WTC11 (cell line): ENCODE results near the gene TMPRSS12. TPM values are rescaled to one million over a fixed set of nuclear protein-coding genes. Genes with fewer than 3 reads are reported as not detected.
"Not testable (repeated sequence)": the region's sequence is repeated elsewhere in the genome, so short reads cannot be mapped to it uniquely, and the experiment has no call there.

Experiments used
- ATAC-seq: fragments of 200-7000 bp; cut with Tn5 transposase; 2 replicates; pipeline ENCODE4 v1.10.0; 2021; ENCODE audit warnings: mild to moderate bottlenecking, moderate library complexity
- CTCF ChIA-PET: fragments of 300-600 bp; sonication (Branson Sonifier 250); formaldehyde crosslinking; loops from one replicate; lab custom pipeline; 2021; ENCODE audit warnings: antibody characterized with exemption; lab: Charles Lee
- POLR2A ChIA-PET: fragments of 350-600 bp; sonication (Branson Sonifier 250); formaldehyde crosslinking; loops from one replicate; lab custom pipeline; 2021; ENCODE audit warnings: antibody characterized with exemption; lab: Charles Lee
- DNase-seq: peaks from one replicate; pipeline ENCODE4 v3.0.0; 2021; ENCODE audit warnings: low spot score
- H3K27ac Mint-ChIP-seq: 2 replicates; pipeline ENCODE4 v1.8.0; 2021; ENCODE audit warnings: mixed read lengths
- H3K27me3 Mint-ChIP-seq: 2 replicates; pipeline ENCODE4 v1.8.0; 2021; ENCODE audit warnings: low read depth, mild to moderate bottlenecking, moderate library complexity, mixed read lengths
- H3K36me3 Mint-ChIP-seq: 2 replicates; pipeline ENCODE4 v1.8.0; 2021; ENCODE audit warnings: mixed read lengths
- H3K4me1 Mint-ChIP-seq: 2 replicates; pipeline ENCODE4 v1.8.0; 2022; ENCODE audit warnings: mixed read lengths
- H3K4me3 Mint-ChIP-seq: 2 replicates; pipeline ENCODE4 v1.8.0; 2021; ENCODE audit warnings: mild to moderate bottlenecking, moderate library complexity, mixed read lengths
- H3K9me3 Mint-ChIP-seq: 2 replicates; pipeline ENCODE4 v1.8.0; 2021; ENCODE audit warnings: mixed read lengths
- CBFB ChIP-seq: sonication (generic); formaldehyde crosslinking; IDR thresholded peaks from 2 replicates; pipeline ENCODE4 v1.8.1; 2022; ENCODE audit warnings: mild to moderate bottlenecking, low read depth, missing genetic modification reagents
- CREB1 ChIP-seq: sonication (generic); formaldehyde crosslinking; IDR thresholded peaks from 2 replicates; pipeline ENCODE4 v1.8.0; 2023; ENCODE audit warnings: mild to moderate bottlenecking, missing genetic modification reagents
- ELF4 ChIP-seq: sonication (generic); formaldehyde crosslinking; IDR thresholded peaks from 2 replicates; pipeline ENCODE4 v1.8.1; 2022; ENCODE audit warnings: low read depth, mild to moderate bottlenecking, moderate library complexity, missing genetic modification reagents
- GTF2I ChIP-seq: fragments of 250-450 bp; sonication (Bioruptor Pico); conservative IDR thresholded peaks from 2 replicates; pipeline ENCODE4 v1.4.0; 2021; ENCODE audit warnings: mild to moderate bottlenecking
- HMGA2 ChIP-seq: fragments of 250-450 bp; sonication (Bioruptor Pico); IDR thresholded peaks from 2 replicates; pipeline ENCODE4 v1.4.0; 2021; ENCODE audit warnings: mild to moderate bottlenecking, moderate library complexity
- JAZF1 ChIP-seq: fragments of 250-450 bp; sonication (Bioruptor Pico); IDR thresholded peaks from 2 replicates; pipeline ENCODE4 v1.9.0; 2021; ENCODE audit warnings: moderate library complexity, mild to moderate bottlenecking, inconsistent platforms
- MXD4 ChIP-seq: fragments of 250-450 bp; sonication (Bioruptor Pico); IDR thresholded peaks from 2 replicates; pipeline ENCODE4 v1.8.0; 2021; ENCODE audit warnings: mild to moderate bottlenecking, moderate library complexity, borderline replicate concordance
- NFATC4 ChIP-seq: fragments of 250-450 bp; sonication (Bioruptor Pico); IDR thresholded peaks from 2 replicates; pipeline ENCODE4 v1.9.0; 2021; ENCODE audit warnings: mild to moderate bottlenecking
- NR3C1 ChIP-seq: sonication (generic); formaldehyde crosslinking; conservative IDR thresholded peaks from 2 replicates; pipeline ENCODE4 v1.8.1; 2023; ENCODE audit warnings: low read depth, mild to moderate bottlenecking, missing genetic modification reagents
- RORB ChIP-seq: fragments of 250-450 bp; sonication (Bioruptor Pico); IDR thresholded peaks from 2 replicates; pipeline ENCODE4 v1.9.0; 2021; ENCODE audit warnings: mild to moderate bottlenecking
- TP53 ChIP-seq: sonication (generic); formaldehyde crosslinking; IDR thresholded peaks from 2 replicates; pipeline ENCODE4 v1.8.1; 2023; ENCODE audit warnings: mild to moderate bottlenecking, missing genetic modification reagents
- ZBTB21 ChIP-seq: sonication (generic); formaldehyde crosslinking; IDR thresholded peaks from 2 replicates; pipeline ENCODE4 v1.8.1; 2023; ENCODE audit warnings: mild to moderate bottlenecking, missing genetic modification reagents, borderline replicate concordance
- ZNF396 ChIP-seq: fragments of 250-450 bp; sonication (Bioruptor Pico); IDR thresholded peaks from 2 replicates; pipeline ENCODE4 v1.8.0; 2021; ENCODE audit warnings: mild to moderate bottlenecking, moderate library complexity, borderline replicate concordance
- ZNF416 ChIP-seq: fragments of 250-450 bp; sonication (Bioruptor Pico); IDR thresholded peaks from 2 replicates; pipeline ENCODE4 v1.9.0; 2021; ENCODE audit warnings: mild to moderate bottlenecking, inconsistent platforms
- ZNF423 ChIP-seq: fragments of 250-450 bp; sonication (Bioruptor Pico); IDR thresholded peaks from 2 replicates; pipeline ENCODE4 v2.1.2; 2022; ENCODE audit warnings: mild to moderate bottlenecking, moderate library complexity
- total RNA-seq: library from RNA; stranded (reverse); gene quantifications from 3 replicates; pipeline ENCODE4 v1.2.3, GENCODE V29; 2021
- TF ChIP-seq, protein P1 (sequence below): sonication (generic); formaldehyde crosslinking; IDR thresholded peaks from 2 replicates; pipeline ENCODE4 v1.8.0; 2023; ENCODE audit warnings: missing genetic modification reagents, mild to moderate bottlenecking, borderline replicate concordance
- TF ChIP-seq, protein P2 (sequence below): sonication (generic); formaldehyde crosslinking; IDR thresholded peaks from 2 replicates; pipeline ENCODE4 v1.8.0; 2022; ENCODE audit warnings: mild to moderate bottlenecking, missing genetic modification reagents
- TF ChIP-seq, protein P3 (sequence below): fragments of 250-450 bp; sonication (Bioruptor Pico); IDR thresholded peaks from 2 replicates; pipeline ENCODE4 v2.1.2; 2022; ENCODE audit warnings: mild to moderate bottlenecking, moderate library complexity
- TF ChIP-seq, protein P4 (sequence below): sonication (generic); formaldehyde crosslinking; conservative IDR thresholded peaks from 2 replicates; pipeline ENCODE4 v1.8.1; 2022; ENCODE audit warnings: mild to moderate bottlenecking, missing genetic modification reagents

TMPRSS12 gene
- total RNA-seq, 1 experiment from 2014 or later, result not detected

DNA sequence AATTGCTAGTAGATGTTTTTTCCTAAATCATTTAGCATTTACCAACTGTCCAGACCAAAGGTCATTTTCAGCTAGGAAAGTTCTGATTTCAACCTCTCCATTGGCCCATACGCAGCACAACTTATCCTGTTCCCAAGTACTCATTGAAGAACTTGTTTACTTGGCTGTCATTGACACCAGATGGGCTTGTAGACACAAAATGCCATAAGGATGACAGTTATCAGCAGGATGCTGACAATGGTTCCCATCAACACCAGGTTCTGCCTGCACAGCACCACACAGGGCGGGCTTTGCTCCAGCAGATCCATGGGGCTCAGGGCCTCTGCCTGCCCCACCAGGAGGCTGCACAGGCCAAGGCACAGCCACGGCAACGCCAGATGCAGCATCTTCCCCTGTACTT, 36.5 kb upstream of the TMPRSS12 start (continued):
- TF ChIP-seq, protein P1, sequence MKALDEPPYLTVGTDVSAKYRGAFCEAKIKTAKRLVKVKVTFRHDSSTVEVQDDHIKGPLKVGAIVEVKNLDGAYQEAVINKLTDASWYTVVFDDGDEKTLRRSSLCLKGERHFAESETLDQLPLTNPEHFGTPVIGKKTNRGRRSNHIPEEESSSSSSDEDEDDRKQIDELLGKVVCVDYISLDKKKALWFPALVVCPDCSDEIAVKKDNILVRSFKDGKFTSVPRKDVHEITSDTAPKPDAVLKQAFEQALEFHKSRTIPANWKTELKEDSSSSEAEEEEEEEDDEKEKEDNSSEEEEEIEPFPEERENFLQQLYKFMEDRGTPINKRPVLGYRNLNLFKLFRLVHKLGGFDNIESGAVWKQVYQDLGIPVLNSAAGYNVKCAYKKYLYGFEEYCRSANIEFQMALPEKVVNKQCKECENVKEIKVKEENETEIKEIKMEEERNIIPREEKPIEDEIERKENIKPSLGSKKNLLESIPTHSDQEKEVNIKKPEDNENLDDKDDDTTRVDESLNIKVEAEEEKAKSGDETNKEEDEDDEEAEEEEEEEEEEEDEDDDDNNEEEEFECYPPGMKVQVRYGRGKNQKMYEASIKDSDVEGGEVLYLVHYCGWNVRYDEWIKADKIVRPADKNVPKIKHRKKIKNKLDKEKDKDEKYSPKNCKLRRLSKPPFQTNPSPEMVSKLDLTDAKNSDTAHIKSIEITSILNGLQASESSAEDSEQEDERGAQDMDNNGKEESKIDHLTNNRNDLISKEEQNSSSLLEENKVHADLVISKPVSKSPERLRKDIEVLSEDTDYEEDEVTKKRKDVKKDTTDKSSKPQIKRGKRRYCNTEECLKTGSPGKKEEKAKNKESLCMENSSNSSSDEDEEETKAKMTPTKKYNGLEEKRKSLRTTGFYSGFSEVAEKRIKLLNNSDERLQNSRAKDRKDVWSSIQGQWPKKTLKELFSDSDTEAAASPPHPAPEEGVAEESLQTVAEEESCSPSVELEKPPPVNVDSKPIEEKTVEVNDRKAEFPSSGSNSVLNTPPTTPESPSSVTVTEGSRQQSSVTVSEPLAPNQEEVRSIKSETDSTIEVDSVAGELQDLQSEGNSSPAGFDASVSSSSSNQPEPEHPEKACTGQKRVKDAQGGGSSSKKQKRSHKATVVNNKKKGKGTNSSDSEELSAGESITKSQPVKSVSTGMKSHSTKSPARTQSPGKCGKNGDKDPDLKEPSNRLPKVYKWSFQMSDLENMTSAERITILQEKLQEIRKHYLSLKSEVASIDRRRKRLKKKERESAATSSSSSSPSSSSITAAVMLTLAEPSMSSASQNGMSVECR (CRISPR knock-in tag), result no peak

DNA sequence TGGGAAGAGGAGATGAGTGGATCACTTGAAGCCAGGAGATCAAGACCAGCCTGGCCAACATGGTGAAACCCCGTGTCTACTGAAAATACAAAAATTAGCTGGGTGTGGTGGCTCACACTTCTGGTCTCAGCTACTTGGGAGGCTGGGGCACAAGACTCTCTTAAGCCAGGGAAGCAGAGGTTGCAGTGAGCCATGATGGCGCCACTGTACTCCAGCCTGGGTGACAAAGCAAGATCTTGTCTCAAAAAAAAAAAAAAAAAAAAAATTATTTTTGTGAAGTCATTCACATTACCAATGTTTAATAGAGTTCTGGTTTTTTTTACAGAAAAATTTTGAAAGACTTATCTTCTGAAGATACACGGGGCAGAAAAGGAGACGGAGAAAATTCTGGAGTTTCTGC, 33.6 kb upstream of the TMPRSS12 start:
- H3K27me3 Mint-ChIP-seq, H3K4me1 Mint-ChIP-seq, H3K9me3 Mint-ChIP-seq, ATAC-seq, H3K27ac Mint-ChIP-seq, DNase-seq, H3K4me3 Mint-ChIP-seq: not testable (repeated sequence)
- peaks cover 29% of the 10 kb centered on the region for H3K36me3 Mint-ChIP-seq
- POLR2A ChIA-PET, result interaction anchor here (0.7 kb wide), 1 partner anchor 520 kb away, joined by 3 read pairs; no protein-coding TSS in a partner anchor
- CTCF ChIA-PET, result interaction anchor here (0.7 kb wide), 1 partner anchor 83 kb away, joined by 3 read pairs; no protein-coding TSS in a partner anchor

DNA sequence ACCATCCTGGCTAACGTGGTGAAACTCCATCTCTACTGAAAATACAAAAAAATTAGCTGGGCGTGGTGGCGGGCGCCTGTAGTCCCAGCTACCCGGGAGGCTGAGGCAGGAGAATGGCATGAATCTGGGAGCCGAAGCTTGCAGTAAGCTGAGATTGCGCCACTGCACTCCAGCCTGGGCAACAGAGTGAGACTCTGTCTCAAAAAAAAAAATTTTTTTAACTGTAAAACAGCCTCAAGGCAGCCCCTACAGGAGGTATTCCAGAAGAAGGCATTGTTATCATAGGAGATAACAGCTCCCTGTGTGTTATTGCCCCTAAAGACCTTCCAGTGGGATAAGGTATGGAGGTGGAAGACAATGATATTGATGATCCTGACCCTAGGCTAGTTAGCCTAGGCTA, 27.8 kb upstream of the TMPRSS12 start:
- CTCF ChIA-PET, H3K27me3 Mint-ChIP-seq, H3K4me1 Mint-ChIP-seq, H3K9me3 Mint-ChIP-seq, DNase-seq, H3K4me3 Mint-ChIP-seq, H3K27ac Mint-ChIP-seq, POLR2A ChIA-PET, ATAC-seq: not testable (repeated sequence)
- peaks cover 56% of the 10 kb centered on the region for H3K36me3 Mint-ChIP-seq

DNA sequence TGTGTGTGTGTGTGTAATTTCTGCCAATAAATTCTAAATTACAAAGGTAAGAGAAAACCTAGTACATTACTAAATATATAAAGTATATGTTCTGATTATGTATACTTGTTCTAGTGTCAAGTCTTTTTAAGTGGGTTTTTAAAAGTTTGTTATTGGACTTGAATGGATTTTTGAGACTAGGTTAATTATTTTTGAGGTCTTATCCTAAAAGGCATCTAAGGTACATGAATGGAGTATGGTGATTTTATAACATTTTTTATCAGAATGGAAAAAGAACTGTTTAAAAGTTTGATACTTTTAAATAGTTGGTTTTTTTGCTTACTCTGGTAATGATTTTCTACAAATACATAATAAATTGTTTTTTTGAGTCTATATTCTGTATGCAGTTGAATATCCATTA, 22.5 kb upstream of the TMPRSS12 start:
- TF ChIP-seq CBFB, result no peak
- TF ChIP-seq, protein P2, sequence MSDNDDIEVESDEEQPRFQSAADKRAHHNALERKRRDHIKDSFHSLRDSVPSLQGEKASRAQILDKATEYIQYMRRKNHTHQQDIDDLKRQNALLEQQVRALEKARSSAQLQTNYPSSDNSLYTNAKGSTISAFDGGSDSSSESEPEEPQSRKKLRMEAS (CRISPR knock-in tag), result no peak
- Mint-ChIP-seq H3K4me1 (no peaks in the 10 kb centered on the region), H3K4me3 (no peak overlapping the region), H3K27me3 (no peaks in the 10 kb centered on the region), H3K27ac (no peak overlapping the region), H3K36me3 (peaks cover 30% of the 10 kb centered on the region), H3K9me3 (no peaks in the 10 kb centered on the region)
- ATAC-seq (no peak), DNase-seq (no peak)
- ChIA-PET CTCF (no interaction called here), POLR2A (no interaction called here)

DNA sequence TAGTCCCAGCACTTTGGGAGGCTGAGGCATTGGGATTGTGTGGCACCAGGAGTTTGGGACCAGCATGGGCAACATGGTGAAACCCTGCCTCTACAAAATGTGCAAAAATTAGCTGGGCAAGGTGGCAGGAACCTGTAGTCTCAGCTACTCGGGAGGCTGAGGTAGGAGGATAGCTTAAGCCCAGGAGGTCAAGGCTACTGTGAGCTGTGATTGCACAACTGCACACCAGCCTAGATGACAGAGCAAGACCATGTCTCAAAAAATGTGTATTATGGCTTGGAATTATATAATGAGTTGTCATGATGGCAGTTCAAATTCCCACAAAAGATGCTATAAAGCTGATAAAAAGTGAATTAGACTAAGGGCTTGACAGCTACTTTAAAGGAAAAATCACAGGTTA, 20.6 kb upstream of the TMPRSS12 start:
- H3K27me3 Mint-ChIP-seq, result no peaks in the 10 kb centered on the region
- no peak overlapping the region for H3K27ac Mint-ChIP-seq
- ATAC-seq (no peak), DNase-seq (no peak)
- no peaks in the 10 kb centered on the region for H3K9me3 Mint-ChIP-seq
- ChIA-PET CTCF (interaction anchor here (1.1 to 1.3 kb wide), 2 partner anchors 165 to 206 kb away, joined by 3 read pairs; no protein-coding TSS in a partner anchor), POLR2A (no interaction called here)
- H3K36me3 Mint-ChIP-seq, result peaks cover 13% of the 10 kb centered on the region
- no peaks in the 10 kb centered on the region for H3K4me1 Mint-ChIP-seq
- TF ChIP-seq RORB (CRISPR knock-in tag) (no peak), JAZF1 (CRISPR knock-in tag) (no peak), MXD4 (no peak), ZNF416 (CRISPR knock-in tag) (no peak), ZNF396 (CRISPR knock-in tag) (no peak), ELF4 (CRISPR knock-in tag) (no peak), TP53 (CRISPR knock-in tag) (no peak), CREB1 (CRISPR knock-in tag) (no peak), NR3C1 (CRISPR knock-in tag) (no peak), HMGA2 (CRISPR knock-in tag) (no peak), ZNF423 (no peak), ZBTB21 (CRISPR knock-in tag) (no peak), NFATC4 (CRISPR knock-in tag) (no peak), GTF2I (CRISPR knock-in tag) (no peak)
- TF ChIP-seq, protein P3, sequence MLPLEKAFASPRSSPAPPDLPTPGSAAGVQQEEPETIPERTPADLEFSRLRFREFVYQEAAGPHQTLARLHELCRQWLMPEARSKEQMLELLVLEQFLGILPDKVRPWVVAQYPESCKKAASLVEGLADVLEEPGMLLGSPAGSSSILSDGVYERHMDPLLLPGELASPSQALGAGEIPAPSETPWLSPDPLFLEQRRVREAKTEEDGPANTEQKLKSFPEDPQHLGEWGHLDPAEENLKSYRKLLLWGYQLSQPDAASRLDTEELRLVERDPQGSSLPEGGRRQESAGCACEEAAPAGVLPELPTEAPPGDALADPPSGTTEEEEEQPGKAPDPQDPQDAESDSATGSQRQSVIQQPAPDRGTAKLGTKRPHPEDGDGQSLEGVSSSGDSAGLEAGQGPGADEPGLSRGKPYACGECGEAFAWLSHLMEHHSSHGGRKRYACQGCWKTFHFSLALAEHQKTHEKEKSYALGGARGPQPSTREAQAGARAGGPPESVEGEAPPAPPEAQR (CRISPR knock-in tag), result no peak
- TF ChIP-seq, protein P2 (CRISPR knock-in tag), result no peak
- TF ChIP-seq, protein P4, sequence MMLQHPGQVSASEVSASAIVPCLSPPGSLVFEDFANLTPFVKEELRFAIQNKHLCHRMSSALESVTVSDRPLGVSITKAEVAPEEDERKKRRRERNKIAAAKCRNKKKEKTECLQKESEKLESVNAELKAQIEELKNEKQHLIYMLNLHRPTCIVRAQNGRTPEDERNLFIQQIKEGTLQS, result no peak
- no peak overlapping the region for H3K4me3 Mint-ChIP-seq
